Epithelial cell of esophagus (primary cell): ENCODE results near the gene POFUT1.
"Not testable (repeated sequence)": the region's sequence is repeated elsewhere in the genome, so short reads cannot be mapped to it uniquely, and the experiment has no call there.

Experiments used
- DNase-seq: peaks from one replicate; pipeline ENCODE4 v3.0.0; 2010; ENCODE audit warnings: low read depth
- H3K4me3 ChIP-seq: 2 replicates; pipeline ENCODE4 v1.5.1; 2011; ENCODE audit warnings: mild to moderate bottlenecking, low read length, control low read depth
- CTCF ChIP-seq: IDR thresholded peaks from 2 replicates; pipeline ENCODE4 v1.5.1; 2011; ENCODE audit warnings: low read depth, mild to moderate bottlenecking, low read length, control low read depth, inconsistent platforms; ENCODE audit not compliant: insufficient read depth; ENCODE audit errors: missing control alignments

Gene POFUT1

GRCh38 chr20:32163951-32164350 lies 43.7 kb upstream of the POFUT1 start:
- TF ChIP-seq CTCF = no peak
- H3K4me3 ChIP-seq = no peak overlapping the region
- DNase-seq = no peak

- TF ChIP-seq CTCF = no peak
- no peak overlapping the region for H3K4me3 ChIP-seq
- DNase-seq = no peak
Observed at GRCh38 chr20:32164984-32165735, 42.5 kb upstream of the POFUT1 start.

- H3K4me3 ChIP-seq = no peak overlapping the region
- no peak for TF ChIP-seq CTCF
- DNase-seq = no peak
Observed at GRCh38 chr20:32165836-32166545, 41.7 kb upstream of the POFUT1 start.

GRCh38 chr20:32167552-32167951 lies 40.1 kb upstream of the POFUT1 start:
- no peak overlapping the region for H3K4me3 ChIP-seq
- TF ChIP-seq CTCF = no peak
- no peak for DNase-seq

GRCh38 chr20:32168184-32168910 lies 39.3 kb upstream of the POFUT1 start:
- TF ChIP-seq CTCF = no peak
- H3K4me3 ChIP-seq = no peak overlapping the region
- DNase-seq = no peak

- not testable (repeated sequence) for DNase-seq, H3K4me3 ChIP-seq
Observed at GRCh38 chr20:32177696-32178095, 30.0 kb upstream of the POFUT1 start.

GRCh38 chr20:32179515-32179914 lies 28.2 kb upstream of the POFUT1 start:
- no peak overlapping the region for H3K4me3 ChIP-seq
- DNase-seq = no peak
- no peak for TF ChIP-seq CTCF
